Mesenchymal stem cell (in vitro differentiated cells and primary cell): ENCODE results near the gene TMC4.
"Not testable (repeated sequence)": the region's sequence is repeated elsewhere in the genome, so short reads cannot be mapped to it uniquely, and the experiment has no call there.

Source experiments
- DNase-seq: peaks from one replicate; pipeline ENCODE4 v3.0.0-alpha.2; 2013
- H2AFZ ChIP-seq: one replicate; pipeline ENCODE4 v1.6.1; 2013; ENCODE audit warnings: low read depth, mild to moderate bottlenecking, control low read depth, inconsistent platforms, low read length, moderate library complexity
- H2AK5ac ChIP-seq: 2 replicates; pipeline ENCODE4 v1.6.1; 2013; ENCODE audit warnings: low read length, moderate library complexity, mild to moderate bottlenecking, inconsistent platforms; ENCODE audit not compliant: severe bottlenecking
- H2BK120ac ChIP-seq: one replicate; pipeline ENCODE4 v1.6.1; 2013; ENCODE audit warnings: low read depth, mild to moderate bottlenecking, inconsistent platforms, low read length, moderate library complexity
- H2BK12ac ChIP-seq, 2 experiments: one replicate each; pipeline ENCODE4 v1.6.1; 2013; ENCODE audit warnings: inconsistent platforms in 2 of 2, low read length in 2 of 2, mild to moderate bottlenecking in 2 of 2, moderate library complexity in 2 of 2, control low read depth in 1 of 2
- H2BK15ac ChIP-seq: one replicate; pipeline ENCODE4 v1.6.1; 2013; ENCODE audit warnings: mild to moderate bottlenecking, low read depth, inconsistent platforms; ENCODE audit not compliant: poor library complexity, severe bottlenecking
- H2BK5ac ChIP-seq: 2 replicates; pipeline ENCODE4 v1.6.1; 2013; ENCODE audit warnings: low read depth, mild to moderate bottlenecking, low read length, control low read depth, inconsistent platforms; ENCODE audit not compliant: poor library complexity, severe bottlenecking
- H3K14ac ChIP-seq, 2 experiments: one replicate each; pipeline ENCODE4 v1.6.1; 2013; ENCODE audit warnings: inconsistent platforms in 2 of 2, low read length in 2 of 2, control low read depth in 1 of 2, mild to moderate bottlenecking in 1 of 2, moderate library complexity in 1 of 2
- H3K18ac ChIP-seq, 2 experiments: one replicate each; pipeline ENCODE4 v1.6.1; 2013; ENCODE audit warnings: inconsistent platforms in 2 of 2, low read length in 2 of 2, control low read depth in 1 of 2, low read depth in 1 of 2, mild to moderate bottlenecking in 1 of 2
- H3K23ac ChIP-seq, 2 experiments: one replicate each; pipeline ENCODE4 v1.6.1; 2013; ENCODE audit warnings: inconsistent platforms in 2 of 2, low read length in 2 of 2, mild to moderate bottlenecking in 2 of 2, moderate library complexity in 2 of 2, control low read depth in 1 of 2
- H3K27ac ChIP-seq: 2 replicates; pipeline ENCODE4 v1.5.1; 2013; ENCODE audit warnings: mild to moderate bottlenecking, moderate library complexity, low read length, control low read depth, inconsistent platforms; ENCODE audit not compliant: poor library complexity, severe bottlenecking
- H3K27me3 ChIP-seq, 2 experiments: 2 replicates each; pipeline versions ENCODE4 v1.6.1 to v1.7.0; 2013; ENCODE audit warnings: low read length in 2 of 2, mild to moderate bottlenecking in 2 of 2, moderate library complexity in 2 of 2, control low read depth in 1 of 2, inconsistent platforms in 1 of 2; ENCODE audit not compliant: control insufficient read depth in 1 of 2, insufficient read depth in 1 of 2
- H3K36me3 ChIP-seq, 2 experiments: 2 replicates each; pipeline versions ENCODE4 v1.6.1 to v1.7.0; 2013; ENCODE audit warnings: low read length in 2 of 2, control low read depth in 1 of 2, inconsistent platforms in 1 of 2, low read depth in 1 of 2, mild to moderate bottlenecking in 1 of 2; ENCODE audit not compliant: insufficient read depth in 2 of 2, control insufficient read depth in 1 of 2
- H3K4ac ChIP-seq, 2 experiments: one replicate each; pipeline ENCODE4 v1.6.1; 2013; ENCODE audit warnings: inconsistent platforms in 2 of 2, low read length in 2 of 2, mild to moderate bottlenecking in 2 of 2, moderate library complexity in 2 of 2, control low read depth in 1 of 2, low read depth in 1 of 2
- H3K4me1 ChIP-seq: 2 replicates; pipeline ENCODE4 v1.6.1; 2013; ENCODE audit warnings: low read depth, low read length, control low read depth; ENCODE audit not compliant: control insufficient read depth, insufficient read depth
- H3K4me2 ChIP-seq: 2 replicates; pipeline ENCODE4 v1.6.1; 2013; ENCODE audit warnings: low read length, mild to moderate bottlenecking, inconsistent platforms; ENCODE audit not compliant: poor library complexity, severe bottlenecking
- H3K4me3 ChIP-seq, 2 experiments: 2 replicates each; pipeline versions ENCODE4 v1.5.1 to v1.7.0; 2013; ENCODE audit warnings: low read length in 2 of 2, mild to moderate bottlenecking in 2 of 2, control low read depth in 1 of 2, low read depth in 1 of 2; ENCODE audit not compliant: insufficient read depth in 1 of 2
- H3K79me1 ChIP-seq: replicated peaks from 2 replicates; pipeline ENCODE4 v1.6.1; 2013; ENCODE audit warnings: mild to moderate bottlenecking, control low read depth, low read length, inconsistent platforms; ENCODE audit not compliant: poor library complexity, severe bottlenecking
- H3K9ac ChIP-seq: 2 replicates; pipeline ENCODE4 v1.7.0; 2013; ENCODE audit warnings: mild to moderate bottlenecking, low read length, moderate library complexity
- H3K9me3 ChIP-seq: 2 replicates; pipeline ENCODE4 v1.7.0; 2013; ENCODE audit warnings: mild to moderate bottlenecking, low read length; ENCODE audit not compliant: control insufficient read depth
- H4K8ac ChIP-seq: one replicate; pipeline ENCODE4 v1.6.1; 2013; ENCODE audit warnings: inconsistent platforms, mild to moderate bottlenecking, low read length, moderate library complexity
- H4K91ac ChIP-seq: one replicate; pipeline ENCODE4 v1.6.1; 2013; ENCODE audit warnings: mild to moderate bottlenecking, low read length, inconsistent platforms
- WGBS: methylation state at CpG from one replicate; pipeline ENCODE4 v1.1.7; 2013; ENCODE audit warnings: mixed read lengths; 5-methylcytosine and 5-hydroxymethylcytosine counted together

TMC4 gene

GRCh38 chr19:54207193-54207592 is 34.2 kb upstream of the TMC4 start:
- not testable (repeated sequence) for H3K14ac ChIP-seq
- WGBS = 98% methylated on average over 16 of the region's 23 CpGs
- peaks cover 60% of the 10 kb centered on the region for H3K4me1 ChIP-seq

GRCh38 chr19:54206831-54207177 is 33.8 kb upstream of the TMC4 start:
- Histone ChIP-seq H2BK120ac (no peak overlapping the region), H4K8ac (no peak overlapping the region), H3K27ac (no peak overlapping the region), H3K9ac (peak overlapping the region; percentile 36), H3K36me3 (peaks cover 62 to 79% of the 10 kb centered on the region in 2 experiments), H3K4ac (no peak overlapping the region), H3K14ac (no peak overlapping the region), H4K91ac (no peak overlapping the region), H3K18ac (no peak overlapping the region), H3K4me3 (no peak overlapping the region), H2AFZ (no peak overlapping the region), H3K27me3 (no peaks in the 10 kb centered on the region), H3K23ac (peak overlapping the region in 1 of 2 experiments; percentile 16), H2BK5ac (no peak overlapping the region), H3K4me2 (no peak overlapping the region), H3K9me3 (no peaks in the 10 kb centered on the region), H2BK15ac (no peak overlapping the region), H2AK5ac (no peak overlapping the region), H3K4me1 (peaks cover 62% of the 10 kb centered on the region), H2BK12ac (no peak overlapping the region), H3K79me1 (peaks cover 2% of the 10 kb centered on the region)
- DNase-seq = no peak
- WGBS = 92% methylated on average over 13 of the region's 13 CpGs

More at GRCh38 chr19:54207193-54207592, 34.2 kb upstream of the TMC4 start:
- H2BK12ac ChIP-seq, H3K9me3 ChIP-seq, H2AK5ac ChIP-seq, DNase-seq, H3K18ac ChIP-seq, H4K8ac ChIP-seq, H3K4ac ChIP-seq, H2BK15ac ChIP-seq, H2BK120ac ChIP-seq, H2BK5ac ChIP-seq, H3K4me2 ChIP-seq, H3K27me3 ChIP-seq, H3K23ac ChIP-seq, H4K91ac ChIP-seq, H2AFZ ChIP-seq, H3K4me3 ChIP-seq, H3K27ac ChIP-seq, H3K79me1 ChIP-seq: not testable (repeated sequence)
- Histone ChIP-seq H3K9ac (peak overlapping the region; percentile 82), H3K36me3 (peaks cover 60 to 75% of the 10 kb centered on the region in 2 experiments)

GRCh38 chr19:54206030-54206830 is 33.3 kb upstream of the TMC4 start:
- peaks cover under 1% of the 10 kb centered on the region for H3K79me1 ChIP-seq
- peak overlapping the region; percentile 36 for H3K9ac ChIP-seq
- H2AFZ ChIP-seq = no peak overlapping the region
- H4K91ac ChIP-seq = no peak overlapping the region
- no peaks in the 10 kb centered on the region for H3K9me3 ChIP-seq
- no peak overlapping the region for H3K27ac ChIP-seq
- H3K14ac ChIP-seq = no peak overlapping the region
- H3K23ac ChIP-seq = no peak overlapping the region
- no peak overlapping the region for H2BK120ac ChIP-seq
- no peak overlapping the region for H2BK12ac ChIP-seq
- no peak overlapping the region for H3K4me2 ChIP-seq
- no peaks in the 10 kb centered on the region for H3K27me3 ChIP-seq
- 95% methylated on average over 27 of the region's 27 CpGs for WGBS
- no peak overlapping the region for H3K18ac ChIP-seq
- peaks cover 63 to 82% of the 10 kb centered on the region in 2 experiments for H3K36me3 ChIP-seq
- no peak overlapping the region for H3K4me3 ChIP-seq
- H3K4ac ChIP-seq = no peak overlapping the region
- H2AK5ac ChIP-seq = no peak overlapping the region
- no peak overlapping the region for H2BK5ac ChIP-seq
- DNase-seq = no peak
- no peak overlapping the region for H4K8ac ChIP-seq
- H3K4me1 ChIP-seq = peaks cover 59% of the 10 kb centered on the region
- no peak overlapping the region for H2BK15ac ChIP-seq

- no peak overlapping the region for H3K18ac ChIP-seq
- H3K9ac ChIP-seq = peak overlapping the region; percentile 97
- no peak overlapping the region for H3K14ac ChIP-seq
- H3K4me3 ChIP-seq = peak overlapping the region in 1 of 2 experiments; percentile 35
- no peak overlapping the region for H2BK120ac ChIP-seq
- H3K9me3 ChIP-seq = no peaks in the 10 kb centered on the region
- no peak overlapping the region for H3K4me2 ChIP-seq
- DNase-seq = no peak
- no peak overlapping the region for H4K91ac ChIP-seq
- WGBS = 96% methylated on average over 4 of the region's 4 CpGs
- H2AFZ ChIP-seq = no peak overlapping the region
- H3K27me3 ChIP-seq = no peaks in the 10 kb centered on the region
- no peak overlapping the region for H2BK12ac ChIP-seq
- H2BK15ac ChIP-seq = no peak overlapping the region
- no peak overlapping the region for H2AK5ac ChIP-seq
- H3K27ac ChIP-seq = no peak overlapping the region
- H3K4me1 ChIP-seq = peaks cover 50% of the 10 kb centered on the region
- no peak overlapping the region for H4K8ac ChIP-seq
- H3K23ac ChIP-seq = no peak overlapping the region
- H2BK5ac ChIP-seq = no peak overlapping the region
- H3K36me3 ChIP-seq = peaks cover 62 to 77% of the 10 kb centered on the region in 2 experiments
- no peak overlapping the region for H3K4ac ChIP-seq
- no peaks in the 10 kb centered on the region for H3K79me1 ChIP-seq
Observed at GRCh38 chr19:54204767-54205468, 32.0 kb upstream of the TMC4 start.
